ENCODE measurements around the gene DUSP2. TPM values are rescaled to one million over a fixed set of nuclear protein-coding genes. Genes with fewer than 3 reads are reported as not detected.

DUSP2 gene
- total RNA-seq, 2 donors from 2014 or later = 6.0 to 9.2 TPM

GRCh38 chr2:96093528-96093927 is 51.7 kb downstream of the DUSP2 start:
- intact Hi-C loops (cut with DNase I) = no loop called here
- TF ChIP-seq CTCF (IDR thresholded peaks at IDR 0.05) (no peak), POLR2A (IDR thresholded peaks at IDR 0.05) (no peak)
- H3K27me3 ChIP-seq = no peaks in the 10 kb centered on the region
- ATAC-seq (no peak), DNase-seq (no peak)
- H3K27ac ChIP-seq = no peak overlapping the region
- no peak overlapping the region for H3K4me3 ChIP-seq
- H3K9me3 ChIP-seq = no peaks in the 10 kb centered on the region
- peaks cover 29% of the 10 kb centered on the region for H3K4me1 ChIP-seq
- no peaks in the 10 kb centered on the region for H3K36me3 ChIP-seq (replicated peaks in 1 of 2; ENCODE audit: insufficient read depth in 1 of 2, low read depth in 2 of 2)
- 91 to 97% methylated on average over 4 of the region's 4 CpGs for WGBS, 2 donors

Other genes starting within 250 kb of the DUSP2 start
- gene ANKRD36C, start 153.6 kb downstream of the DUSP2 start, total RNA-seq = 10 to 100 TPM; 46.7 to 62.6 TPM
- gene GPAT2, start 110.5 kb downstream of the DUSP2 start, total RNA-seq = 1 to 10 TPM; 1.6 to 2.0 TPM
- under 1 TPM; under 0.01 to 0.26 TPM for gene ADRA2B, start 28.9 kb downstream of the DUSP2 start, total RNA-seq
- gene ASTL, start 6.9 kb downstream of the DUSP2 start, total RNA-seq = not detected
- 10 to 100 TPM; 68.5 to 91.3 TPM for gene STARD7, start 63.4 kb upstream of the DUSP2 start, total RNA-seq
- gene TMEM127, start 120.6 kb upstream of the DUSP2 start, total RNA-seq = 10 to 100 TPM; 22.1 to 33.5 TPM
- gene CIAO1, start 120.8 kb upstream of the DUSP2 start, total RNA-seq = 10 to 100 TPM; 58.1 to 92.0 TPM
- gene SNRNP200, start 160.1 kb upstream of the DUSP2 start, total RNA-seq = 100 to 1,000 TPM in 1 of 2 donors, 10 to 100 TPM in 1; 58.1 to 110 TPM
- gene ITPRIPL1, start 179.9 kb upstream of the DUSP2 start, total RNA-seq = 1 to 10 TPM in 1 of 2 donors, under 1 TPM in 1; 0.33 to 1.8 TPM
- under 1 TPM in 1 of 2 donors, not detected in 1; 0.52 TPM for gene NCAPH, start 190.3 kb upstream of the DUSP2 start, total RNA-seq

Measured in body of pancreas (tissue), 4 donors.